GM21360 (cell line): Measurements from ENCODE around the gene GOT2.
A peak's percentile ranks its signal among the peaks of the same experiment; 100 is the strongest.
"Not testable (repeated sequence)": the region's sequence is repeated elsewhere in the genome, so short reads cannot be mapped to it uniquely, and the experiment has no call there.

ENCODE experiments used
- ATAC-seq: cut with Tn5 transposase; IDR thresholded peaks from one replicate; pipeline ENCODE4 v1.9.1; 2021; ENCODE audit warnings: mild to moderate bottlenecking, moderate library complexity; ENCODE audit not compliant: unreplicated experiment

The GOT2 gene

GRCh38 chr16:58723109-58723508 lies 11.0 kb downstream of the GOT2 start:
- no peak for ATAC-seq

DNA sequence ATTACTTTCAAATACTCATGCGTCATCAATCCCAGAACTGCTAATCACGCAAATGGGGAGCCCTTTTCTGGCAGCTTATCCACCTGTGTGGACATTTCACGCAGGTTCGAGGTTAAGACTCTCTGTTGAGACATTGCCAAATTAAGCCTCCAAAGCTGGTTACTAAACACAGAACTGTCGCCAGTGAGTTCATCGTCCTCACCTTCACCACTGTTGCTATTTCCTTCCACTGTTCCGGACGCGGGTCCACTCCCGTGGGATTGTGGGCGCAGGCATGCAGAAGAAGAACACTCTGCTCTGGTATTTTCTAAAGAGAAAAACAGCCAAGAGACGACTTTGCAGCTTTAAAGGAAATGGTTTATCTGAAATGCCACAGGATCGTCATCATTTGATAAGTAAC lies 16.1 kb downstream of the GOT2 start:
- no peak for ATAC-seq

DNA sequence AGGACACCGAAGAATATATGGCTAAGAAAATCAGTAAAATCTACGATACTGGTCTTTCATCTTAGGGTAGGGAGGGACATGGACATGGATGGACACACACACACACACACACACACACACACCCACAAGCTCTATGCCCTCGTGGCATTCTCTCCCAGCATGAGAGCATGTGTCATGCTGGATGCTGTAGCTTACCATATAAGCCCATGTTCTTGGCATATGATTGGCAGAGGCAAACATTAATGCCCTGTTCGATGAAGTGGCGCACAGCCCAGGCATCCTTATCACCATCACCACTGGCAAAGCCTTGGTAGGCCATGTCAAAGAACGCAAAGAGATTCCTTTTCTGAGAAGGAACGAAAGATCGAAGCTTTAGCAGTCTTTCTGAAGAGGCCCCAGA lies 17.6 kb downstream of the GOT2 start:
- ATAC-seq: no peak

DNA sequence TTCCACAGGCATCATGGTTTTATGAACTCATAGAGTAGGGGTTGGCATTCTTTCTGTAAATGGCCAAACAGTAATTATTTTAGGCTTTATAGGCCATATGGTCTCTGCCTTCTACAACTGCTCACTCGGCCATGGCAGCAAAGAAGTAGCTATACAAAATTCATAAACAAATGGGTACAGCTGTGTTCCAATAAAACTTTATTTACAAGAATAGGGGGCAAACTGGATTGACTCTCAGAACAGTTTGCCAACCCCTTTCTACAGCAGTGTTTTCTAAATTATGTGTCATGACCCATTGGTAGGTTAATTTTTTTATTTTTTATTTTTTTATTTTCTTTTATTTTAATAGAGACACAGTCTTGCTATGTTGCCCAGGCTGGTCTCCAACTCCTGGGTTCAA lies 20.4 kb downstream of the GOT2 start:
- ATAC-seq: no peak

GRCh38 chr16:58709333-58709732 lies 24.8 kb downstream of the GOT2 start:
- no peak for ATAC-seq

DNA sequence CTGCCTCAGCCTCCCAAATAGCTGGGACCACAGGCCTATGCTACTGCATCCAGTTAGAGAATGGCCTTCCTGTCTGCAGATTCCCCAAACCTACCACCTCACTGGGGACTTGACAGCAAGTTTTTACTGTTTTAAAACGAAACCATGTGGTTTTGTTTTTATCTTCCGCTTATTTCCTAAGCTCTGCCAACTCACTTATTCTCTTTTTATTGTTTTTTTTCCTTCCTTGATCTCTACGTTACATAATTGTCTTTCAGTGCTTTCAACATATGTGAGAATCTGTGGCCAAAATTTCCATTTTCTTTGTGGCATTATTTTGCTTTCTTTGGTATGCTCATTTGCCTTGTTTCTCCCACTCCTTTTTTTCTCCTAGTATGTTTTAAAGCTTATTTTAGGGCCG lies 35.0 kb downstream of the GOT2 start:
- ATAC-seq: no peak

- ATAC-seq: no peak
Measured at GRCh38 chr16:58695368-58695767, 38.7 kb downstream of the GOT2 start.

GRCh38 chr16:58692450-58692849 lies 41.7 kb downstream of the GOT2 start:
- no peak for ATAC-seq

DNA sequence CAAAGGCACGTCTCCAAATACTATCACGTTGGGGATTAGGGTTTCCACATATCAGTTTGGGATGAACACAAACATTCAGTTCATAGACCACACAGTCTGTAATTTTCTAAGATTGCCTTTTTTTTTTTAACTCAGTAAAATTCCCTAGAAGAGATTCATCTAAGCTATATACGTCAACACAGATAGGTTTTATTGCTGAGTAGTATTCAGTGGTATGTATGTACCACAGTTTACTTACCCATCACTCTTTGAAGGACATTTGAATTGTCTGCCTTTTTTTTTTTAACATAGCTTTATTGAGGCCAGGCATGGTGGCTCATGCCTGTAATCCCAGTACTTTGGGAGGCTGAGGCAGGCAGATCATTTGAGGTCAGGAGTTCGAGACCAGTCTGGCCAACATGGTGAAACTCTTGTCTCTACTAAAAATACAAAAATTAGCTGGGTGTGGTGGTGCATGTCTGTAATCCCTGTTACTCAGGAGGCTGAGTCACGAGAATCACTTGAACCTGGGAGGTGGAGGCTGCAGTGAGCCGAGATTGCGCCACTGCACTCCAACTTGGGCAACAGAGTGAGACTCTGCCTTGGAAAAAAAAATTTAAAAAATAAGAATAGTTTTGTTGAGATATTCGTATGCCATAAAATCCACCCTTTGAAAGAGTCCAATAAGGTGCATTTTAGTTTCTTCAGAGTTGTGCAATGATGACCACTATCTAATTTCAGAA lies 47.0 kb downstream of the GOT2 start:
- not testable (repeated sequence) for ATAC-seq

DNA sequence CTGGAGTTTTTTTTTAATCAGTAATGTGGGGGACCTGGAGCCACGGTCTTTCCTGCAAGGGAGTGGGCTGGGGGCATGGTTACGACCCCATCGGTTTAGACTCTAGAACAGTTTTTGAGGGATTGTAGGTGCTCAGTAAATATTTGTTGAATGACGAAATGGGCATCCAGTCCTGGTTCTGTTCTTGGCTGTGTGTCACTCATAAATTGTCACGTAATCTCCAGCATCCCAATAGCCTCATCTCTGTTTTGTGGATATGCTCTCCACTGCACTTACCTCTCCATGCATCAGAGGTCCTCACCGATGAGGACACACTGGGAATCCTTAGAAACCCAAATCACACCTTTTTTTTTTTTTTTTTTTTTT lies 49.0 kb downstream of the GOT2 start:
- ATAC-seq: no peak

GRCh38 chr16:58684354-58685083 lies 49.6 kb downstream of the GOT2 start, which contains the start of gene SLC38A7:
SLC38A7 (minus strand) TSS chr16:58684770; CDS start chr16:58680126, 4,644 bp downstream.
- peak; percentile 98 for ATAC-seq

DNA sequence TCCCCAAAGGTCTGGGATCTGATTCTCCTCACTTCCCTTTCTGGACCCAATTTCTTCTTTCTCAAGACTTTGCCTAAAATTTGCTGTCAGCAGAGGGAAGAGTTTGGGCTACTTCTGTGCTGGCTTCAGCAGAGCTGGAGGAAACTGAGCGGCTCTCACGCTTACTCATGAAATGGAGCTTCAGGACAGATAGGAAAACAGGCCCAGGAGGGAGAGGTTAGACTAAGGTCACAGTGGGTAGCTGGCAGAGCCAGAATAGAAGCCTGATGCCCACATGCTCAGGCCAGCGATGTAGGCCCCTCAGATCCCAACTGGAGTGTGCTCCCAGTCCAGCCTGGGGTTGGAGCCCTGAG lies 50.1 kb downstream of the GOT2 start:
- ATAC-seq: no peak

DNA sequence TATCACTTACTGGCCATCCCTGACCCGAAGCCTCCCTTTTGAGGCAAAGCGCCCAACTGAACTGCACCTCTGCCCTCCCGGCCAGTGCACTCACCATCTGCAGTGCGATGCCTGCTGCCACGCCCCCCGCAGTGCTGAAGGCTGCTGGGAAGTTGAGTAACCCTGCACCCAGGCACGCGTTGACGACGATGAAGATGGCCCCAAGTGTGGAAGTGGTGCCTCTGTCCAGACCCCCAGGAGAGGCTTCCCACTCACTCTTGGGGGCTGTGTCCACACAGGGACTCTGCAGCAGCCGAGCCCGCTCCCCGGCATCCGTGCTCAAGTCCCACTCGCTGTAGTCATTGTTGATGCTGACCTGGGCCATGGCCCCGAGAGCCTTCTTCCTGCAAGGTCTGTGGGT lies 54.4 kb downstream of the GOT2 start:
- ATAC-seq: no peak

DNA sequence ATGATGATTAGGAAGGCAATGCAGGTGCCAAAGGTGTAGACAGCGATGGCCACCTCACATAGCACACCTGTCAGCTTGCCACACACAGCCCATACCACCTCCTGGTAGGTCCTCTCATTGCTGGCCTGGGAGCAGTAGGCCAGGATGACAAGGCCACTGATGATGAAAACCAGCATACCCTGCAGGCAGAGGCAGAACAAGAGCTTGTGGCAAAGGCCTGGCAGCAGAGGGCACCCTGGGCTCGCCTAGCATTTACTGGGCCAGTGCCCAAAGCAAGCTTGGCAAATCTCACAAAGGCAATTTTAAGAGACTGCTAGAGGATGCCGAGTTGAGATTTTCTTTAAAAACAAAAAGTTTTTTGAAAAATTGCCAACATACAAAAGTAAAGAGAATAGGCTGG lies 55.4 kb downstream of the GOT2 start:
- ATAC-seq: no peak

GRCh38 chr16:58678269-58678668 lies 55.8 kb downstream of the GOT2 start:
- no peak for ATAC-seq

GRCh38 chr16:58670946-58671583 lies 63.1 kb downstream of the GOT2 start:
- ATAC-seq: no peak

DNA sequence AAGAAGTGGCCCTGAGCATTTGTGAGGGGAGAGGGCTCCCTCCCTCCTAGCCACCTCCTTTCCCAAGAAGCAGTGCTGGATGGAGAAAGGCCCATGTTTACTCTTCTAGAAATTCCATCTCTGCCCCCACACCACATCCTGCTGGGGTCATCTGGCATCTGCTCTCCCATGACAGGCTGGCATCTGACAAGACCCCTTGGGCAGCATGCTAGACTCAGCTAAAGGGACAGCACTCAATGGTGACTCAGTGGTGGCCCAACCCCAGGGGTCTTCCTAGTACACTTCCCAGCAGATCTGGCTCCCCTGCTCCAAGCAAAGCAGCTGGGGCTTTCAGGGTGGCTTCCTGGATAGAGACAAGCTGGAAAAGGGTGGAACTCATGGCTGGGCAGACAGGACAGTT lies 63.9 kb downstream of the GOT2 start:
- ATAC-seq: no peak

DNA sequence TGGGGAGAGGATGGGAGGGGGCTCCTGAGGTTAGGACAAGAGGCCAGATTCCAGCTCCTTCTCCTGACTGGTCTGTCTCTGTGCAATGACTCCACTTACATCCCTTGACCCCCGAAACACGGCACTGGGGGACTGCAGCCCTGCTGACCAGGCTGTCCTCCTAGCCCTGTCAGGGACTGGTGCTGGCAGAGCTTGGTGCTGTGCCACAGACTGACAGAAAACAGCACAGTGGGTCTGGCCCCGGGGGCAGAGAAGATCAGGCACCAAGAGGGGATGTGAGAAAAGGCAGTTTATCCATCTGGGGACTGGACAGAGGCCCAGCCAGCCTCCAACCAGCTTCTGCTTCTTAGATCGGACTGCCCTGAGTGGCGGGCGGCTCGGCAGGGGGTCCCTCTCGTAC lies 68.9 kb downstream of the GOT2 start:
- ATAC-seq: no peak

DNA sequence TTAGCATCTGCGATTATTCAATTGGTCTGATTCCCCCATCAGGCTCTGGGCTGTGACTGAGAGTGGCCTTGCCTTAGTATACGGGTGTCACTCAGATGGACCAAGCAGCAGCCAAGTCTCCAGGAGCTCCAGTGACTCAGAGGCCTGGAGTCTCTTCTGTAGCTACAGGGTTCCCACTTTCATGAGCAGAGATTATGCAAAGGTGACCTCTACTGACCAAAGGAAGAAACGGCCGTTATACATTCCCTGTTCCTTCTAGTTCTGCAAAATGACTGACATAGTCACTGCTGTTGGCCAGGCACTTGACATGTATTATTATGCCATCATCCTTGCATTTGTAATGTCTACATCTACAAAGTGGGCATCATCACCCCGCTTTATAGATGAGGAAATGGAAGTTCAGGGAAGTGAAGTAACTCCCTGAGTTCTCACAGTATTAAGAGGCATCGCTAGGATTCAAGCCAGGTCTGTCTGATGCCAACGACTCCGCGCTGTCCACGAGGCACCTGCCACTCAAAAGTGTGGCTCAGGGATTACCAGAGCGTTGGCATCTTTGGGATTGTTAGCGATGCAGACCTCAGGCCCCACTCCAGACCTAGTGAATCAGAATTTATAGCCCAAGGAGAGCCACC lies 72.8 kb downstream of the GOT2 start:
- peak; percentile 87 for ATAC-seq

GRCh38 chr16:58659911-58660310 lies 74.2 kb downstream of the GOT2 start:
- not testable (repeated sequence) for ATAC-seq

- ATAC-seq: no peak
Measured at GRCh38 chr16:58658796-58659211, 75.3 kb downstream of the GOT2 start.
